SKM-1 (cell line): ENCODE results near the gene DYNC2LI1.
"Not testable (repeated sequence)": the region's sequence is repeated elsewhere in the genome, so short reads cannot be mapped to it uniquely, and the experiment has no call there.

ENCODE experiments used
- DNase-seq: peaks from one replicate; lab custom pipeline; 2025; ENCODE audit not compliant: unreplicated experiment; lab: John Stamatoyannopoulos, UW

The DYNC2LI1 gene

DNA sequence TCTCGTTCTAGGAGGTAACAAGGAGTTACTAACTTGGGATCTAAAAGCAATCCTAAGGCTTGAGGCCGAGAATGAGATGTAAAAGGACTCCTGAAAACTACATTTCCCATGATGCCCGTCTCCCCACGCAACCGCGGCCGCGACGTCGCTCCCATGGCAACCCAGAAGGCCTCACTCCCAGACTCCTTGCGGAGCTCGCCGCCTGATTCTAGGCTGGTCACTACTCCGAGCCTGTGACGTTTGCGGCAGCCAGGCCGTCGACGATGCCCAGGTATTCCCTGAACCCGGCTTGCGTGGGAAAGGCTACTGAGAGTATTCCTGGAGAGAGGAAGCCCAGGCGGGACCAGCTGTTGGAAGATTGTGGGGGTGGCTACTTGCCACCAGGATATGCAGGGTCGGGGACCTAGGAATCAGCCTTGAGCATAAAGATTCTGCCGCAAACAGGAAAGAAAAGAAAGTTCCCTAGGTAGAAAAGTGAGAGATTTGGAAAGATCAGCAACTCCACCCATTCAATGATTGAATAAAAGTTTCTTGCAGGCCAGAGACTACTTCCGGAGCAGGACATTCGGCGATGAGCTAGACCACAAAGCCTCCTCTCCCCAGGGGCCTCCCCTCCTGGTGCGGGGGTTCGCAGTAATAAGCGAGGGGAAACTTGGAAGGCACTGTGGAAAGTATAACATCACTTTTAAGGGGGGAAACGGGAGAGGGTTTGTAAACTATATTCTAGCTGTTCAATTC lies at the start of gene DYNC2LI1:
Gene DYNC2LI1, plus strand, starts transcription at position 164 of the 738 bp plus-strand sequence. Its CDS starts 100 bp downstream, at position 264.
- peak; percentile 83 for DNase-seq

DNA sequence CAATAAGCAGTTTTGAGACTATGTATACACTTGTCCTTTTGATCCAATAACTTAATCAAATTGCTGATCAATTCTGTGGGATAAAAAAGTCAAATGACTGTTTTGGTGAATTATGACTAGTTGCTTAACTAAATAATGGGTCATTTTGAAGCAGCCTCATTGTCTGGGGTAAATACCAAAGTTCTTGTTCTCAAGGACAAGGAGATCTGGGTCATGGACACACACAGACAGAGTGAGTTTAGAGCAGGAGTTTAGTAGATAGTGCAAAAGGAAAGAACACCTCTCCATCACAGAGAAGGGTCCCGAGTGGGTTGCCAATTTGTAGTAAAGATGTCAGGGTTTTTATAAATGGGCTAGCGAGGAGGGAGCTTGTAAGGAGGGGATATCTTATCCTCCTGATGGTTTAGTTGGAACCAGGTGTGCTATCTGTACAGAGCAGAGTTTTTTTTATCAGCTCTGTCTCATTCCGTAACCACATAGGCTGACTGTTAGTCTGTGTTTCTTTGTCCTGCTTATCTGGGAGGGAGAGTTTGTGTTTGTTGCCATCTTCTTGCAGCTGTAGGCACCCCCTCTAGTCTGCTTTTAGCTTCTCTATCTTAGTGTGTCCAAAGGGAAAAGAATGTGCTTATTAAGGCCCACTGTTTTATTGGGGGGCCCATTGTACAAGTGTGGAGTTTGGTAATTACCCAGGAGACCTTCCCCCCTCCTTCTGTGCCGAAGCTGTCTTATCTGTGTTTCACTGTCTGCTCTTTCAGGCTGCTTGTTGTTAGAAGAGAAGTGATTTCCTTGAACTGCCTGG lies 48.9 kb upstream of the DYNC2LI1 start:
- no peak for DNase-seq

DNA sequence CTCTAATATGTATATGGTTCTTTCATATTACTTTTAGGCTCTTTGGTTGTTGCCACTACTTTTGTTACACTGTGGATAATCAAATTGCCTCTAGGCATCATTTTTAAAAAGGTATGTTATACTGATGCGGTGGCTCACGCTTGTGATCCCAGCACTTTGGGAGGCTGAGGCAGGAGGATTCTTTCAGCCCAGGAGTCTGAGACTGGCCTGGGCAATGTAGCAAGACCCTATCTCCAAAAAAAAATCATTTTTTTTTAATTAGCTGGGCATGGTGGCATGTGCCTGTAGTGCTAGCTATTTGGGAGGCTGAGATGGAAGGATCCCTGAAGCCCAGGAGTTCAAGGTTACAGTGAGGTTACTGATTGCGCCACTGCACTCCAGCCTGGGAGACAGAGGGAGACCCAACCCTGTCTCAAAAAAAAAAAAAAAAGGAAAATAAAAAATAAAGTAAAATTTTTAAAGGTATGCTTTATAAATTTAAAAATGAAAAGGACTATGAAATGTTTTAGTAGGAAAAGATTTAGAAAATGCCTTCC lies 48.1 kb upstream of the DYNC2LI1 start:
- no peak for DNase-seq

DNA sequence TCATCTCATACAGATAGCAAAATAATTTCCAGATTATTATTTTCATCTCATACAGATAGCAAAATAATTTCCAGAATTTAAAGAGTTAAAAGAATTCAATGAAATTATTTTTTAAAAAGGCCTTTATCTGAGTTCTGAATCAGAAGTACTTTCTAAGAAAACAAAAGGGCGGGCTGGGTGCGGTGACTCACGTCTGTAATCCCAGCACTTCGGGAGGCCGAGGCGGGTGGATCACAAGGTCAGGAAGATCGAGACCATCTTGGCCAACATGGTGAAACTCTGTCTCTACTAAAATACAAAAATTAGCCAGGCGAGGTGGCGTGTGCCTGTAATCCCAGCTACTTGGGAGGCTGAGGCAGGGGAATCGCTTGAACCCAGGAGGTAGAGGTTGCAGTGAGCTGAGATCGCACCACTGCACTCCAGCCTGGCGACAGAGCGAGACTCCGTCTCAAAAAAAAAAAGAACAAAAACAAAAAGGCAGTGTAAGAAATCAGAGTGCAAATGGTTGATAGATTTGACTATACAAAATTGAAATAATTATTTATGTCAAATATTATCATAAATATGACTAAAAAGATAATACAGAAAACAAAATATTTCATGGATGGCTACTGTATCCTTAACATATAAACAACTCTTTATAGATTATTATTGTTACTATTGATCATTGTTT lies 46.7 kb upstream of the DYNC2LI1 start:
- DNase-seq = not testable (repeated sequence)

DNA sequence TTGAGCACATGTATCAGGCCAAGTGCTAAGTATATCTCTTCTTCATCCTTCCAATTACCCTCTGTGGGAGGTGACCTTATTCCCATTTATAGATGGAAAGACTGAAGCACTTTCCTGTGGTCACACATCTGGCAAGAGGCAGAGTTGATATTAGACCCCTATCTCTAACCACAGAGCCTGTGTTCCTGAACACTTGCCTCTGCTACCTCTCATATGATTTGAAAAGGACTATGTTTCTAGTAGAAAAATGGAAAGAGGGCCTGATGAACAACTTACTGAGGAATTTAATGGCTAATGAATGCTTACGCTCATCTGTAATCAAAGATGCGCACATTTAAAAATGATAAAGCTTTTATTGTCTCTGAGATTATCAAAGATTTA lies 46.2 kb upstream of the DYNC2LI1 start:
- no peak for DNase-seq

DNA sequence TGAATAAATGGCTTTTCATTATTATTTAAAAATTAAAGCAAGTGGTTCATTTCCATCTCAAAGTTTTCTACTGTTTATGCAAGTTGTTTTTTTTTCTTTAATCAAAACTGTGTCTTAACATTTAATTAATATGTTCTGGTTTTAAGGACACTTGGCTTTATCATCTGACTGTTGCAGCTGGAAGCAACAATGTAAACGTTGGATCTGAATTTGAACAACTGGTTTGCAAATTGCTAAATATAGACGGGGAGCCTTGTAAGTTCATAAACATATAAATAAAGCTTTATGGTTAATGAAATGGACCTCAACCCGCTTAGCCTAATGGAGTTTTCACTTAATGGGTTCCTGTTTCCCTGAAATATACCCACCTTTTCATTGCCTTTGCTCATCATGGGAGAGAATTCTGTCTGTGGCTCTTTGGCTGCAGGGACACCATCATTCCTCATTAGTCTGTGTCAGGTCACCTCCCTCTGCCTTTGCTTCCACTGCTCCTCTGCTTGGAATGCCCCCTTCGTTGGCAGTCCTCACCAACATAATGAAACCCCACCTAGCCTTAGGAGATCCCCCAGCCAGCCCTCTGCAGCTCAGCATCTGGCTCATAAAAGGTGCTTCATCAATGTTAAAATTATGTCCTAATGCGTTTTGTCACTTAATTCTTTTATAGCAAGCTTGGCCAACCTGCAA lies 44.2 kb upstream of the DYNC2LI1 start:
- DNase-seq = no peak

DNA sequence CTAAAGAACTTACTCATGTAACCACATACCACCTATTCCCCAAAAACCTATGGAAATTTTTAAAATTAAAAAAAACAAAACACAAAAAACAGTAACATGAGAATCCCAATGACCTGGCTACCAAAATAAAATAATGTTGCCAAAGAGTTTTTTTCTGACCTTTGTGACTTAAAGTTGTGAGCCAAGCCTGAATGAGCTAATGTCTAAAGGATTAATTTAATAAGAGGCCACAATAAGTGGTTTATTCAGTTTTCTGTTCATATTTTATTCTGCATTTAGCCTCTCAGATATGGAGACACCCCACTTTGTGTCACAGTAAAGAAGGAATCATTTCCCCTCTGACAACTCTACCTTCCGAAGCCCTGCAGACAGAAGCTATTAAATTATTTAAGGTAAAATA lies 42.6 kb upstream of the DYNC2LI1 start:
- DNase-seq = no peak

DNA sequence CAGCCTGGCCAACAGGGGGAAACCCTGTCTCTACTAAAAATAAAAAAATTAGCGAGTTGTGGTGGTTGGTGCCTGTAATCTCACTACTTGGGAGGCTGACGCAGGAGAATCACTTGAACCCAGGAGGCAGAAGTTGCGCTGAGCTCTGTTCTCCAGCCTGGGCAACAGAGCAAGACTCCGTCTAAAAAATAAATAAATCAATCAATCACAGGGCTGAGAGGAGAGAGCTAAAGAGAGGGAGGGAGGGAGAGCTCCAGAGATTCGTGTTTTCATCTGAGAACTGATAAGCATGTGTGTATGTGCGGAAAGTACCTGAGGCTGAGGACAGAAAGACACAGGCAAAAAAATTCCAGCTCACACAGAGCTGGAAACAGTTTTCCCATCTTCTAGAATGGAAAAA lies 37.2 kb upstream of the DYNC2LI1 start:
- no peak for DNase-seq

DNA sequence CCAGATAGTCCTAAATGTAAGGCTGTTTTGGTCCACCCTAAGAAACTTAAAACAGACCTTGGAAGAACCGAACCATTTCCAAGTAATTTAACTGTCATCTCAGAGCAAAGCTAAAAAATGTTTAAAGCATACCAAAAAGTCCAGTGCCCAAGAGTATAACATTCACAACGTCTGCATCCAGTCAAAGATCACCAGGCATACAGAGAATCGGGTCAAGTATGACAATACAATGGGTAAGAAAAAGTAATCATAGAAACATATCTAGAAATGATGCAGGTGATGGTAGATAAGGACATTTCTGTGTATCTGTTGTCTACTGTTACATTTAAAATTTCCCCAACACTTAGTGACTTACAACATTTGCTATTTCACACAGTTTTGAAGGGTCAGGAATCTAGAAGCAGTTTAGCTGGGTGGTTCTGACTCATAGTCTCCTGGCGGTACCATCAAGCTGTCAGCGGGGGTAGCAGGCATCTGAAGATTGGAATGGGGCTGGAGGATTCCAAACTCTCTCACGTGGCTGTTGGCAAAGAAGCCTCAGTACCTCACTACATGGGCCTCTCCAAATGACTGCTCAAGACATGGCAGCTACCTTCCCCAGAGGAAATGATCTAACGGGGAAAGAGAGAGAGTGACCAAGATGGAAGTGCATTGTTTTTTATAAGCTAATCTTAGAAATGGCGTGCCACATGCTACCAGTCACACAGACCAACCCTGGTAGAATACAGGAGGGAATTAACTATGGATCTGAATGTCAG lies 36.6 kb upstream of the DYNC2LI1 start:
- DNase-seq = no peak

DNA sequence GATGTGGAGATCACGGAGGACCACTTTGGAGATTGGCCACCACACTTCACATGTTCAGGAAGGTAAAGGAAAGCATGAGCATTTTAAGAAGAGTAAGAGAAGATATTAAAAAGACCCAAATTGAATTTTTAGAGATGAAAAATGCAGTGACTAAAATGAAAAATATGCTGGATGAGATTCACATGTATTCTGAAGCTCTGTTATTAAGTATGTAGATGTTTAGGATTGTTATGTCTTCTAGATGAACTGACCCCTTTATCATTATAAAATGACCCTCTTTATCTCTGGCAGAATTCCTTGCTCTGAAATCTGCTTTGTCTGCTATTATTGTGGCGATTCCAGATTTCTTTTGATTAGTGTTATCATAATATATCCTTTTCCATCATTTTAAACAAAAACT lies 36.0 kb upstream of the DYNC2LI1 start:
- DNase-seq = no peak

DNA sequence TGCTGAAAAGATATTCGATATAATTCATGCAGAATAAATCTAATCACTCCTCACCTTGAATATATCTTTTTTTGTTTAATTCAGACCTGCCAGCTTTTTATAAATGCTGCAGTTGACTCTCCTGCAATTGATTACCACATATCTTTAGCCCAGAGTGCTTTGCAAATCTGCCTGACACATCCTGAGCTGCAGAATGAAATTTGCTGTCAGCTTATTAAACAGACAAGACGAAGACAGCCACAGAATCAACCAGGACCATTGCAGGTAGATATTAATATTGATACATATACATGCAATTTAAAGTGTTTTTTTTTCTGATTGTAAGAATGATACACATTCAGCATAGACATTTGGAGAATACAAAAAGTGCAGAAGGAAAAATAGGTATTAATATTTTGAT lies 35.6 kb upstream of the DYNC2LI1 start:
- no peak for DNase-seq

DNA sequence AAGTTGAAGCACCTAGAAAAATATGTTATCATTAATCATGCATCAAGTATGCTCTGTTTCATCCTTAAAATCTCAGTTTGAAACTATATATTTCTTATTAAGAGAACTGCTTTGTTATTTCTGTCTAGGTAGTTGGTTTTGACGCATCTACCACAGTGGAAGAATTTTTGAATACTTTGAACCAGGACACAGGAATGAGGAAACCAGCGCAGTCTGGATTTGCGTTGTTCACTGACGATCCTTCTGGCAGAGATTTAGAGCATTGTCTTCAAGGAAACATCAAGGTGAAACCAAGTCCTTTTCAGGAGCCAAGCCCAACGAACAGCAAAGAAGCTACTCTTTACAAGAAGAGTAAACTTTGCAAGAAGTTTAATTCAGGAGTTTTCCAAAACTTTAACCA lies 30.1 kb upstream of the DYNC2LI1 start:
- no peak for DNase-seq

DNA sequence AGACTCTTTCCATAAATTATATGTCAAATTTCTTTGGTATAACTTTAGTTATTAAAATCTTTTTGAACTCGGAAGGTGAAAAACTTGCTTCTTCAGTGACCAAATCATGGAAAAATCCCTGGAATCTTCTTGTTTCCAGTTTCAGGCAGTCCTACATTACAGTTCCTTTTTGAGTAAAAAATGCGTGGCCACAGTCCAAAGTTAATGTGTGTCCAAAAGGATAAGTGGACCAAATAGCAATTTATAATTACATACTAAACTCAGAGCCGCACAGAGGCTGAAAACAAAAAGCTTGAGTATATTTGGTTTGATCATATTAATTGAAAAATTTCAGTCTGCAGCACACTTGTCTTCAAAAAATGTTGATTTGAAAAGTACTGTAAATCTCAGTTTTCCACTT lies 28.4 kb upstream of the DYNC2LI1 start:
- no peak for DNase-seq

DNA sequence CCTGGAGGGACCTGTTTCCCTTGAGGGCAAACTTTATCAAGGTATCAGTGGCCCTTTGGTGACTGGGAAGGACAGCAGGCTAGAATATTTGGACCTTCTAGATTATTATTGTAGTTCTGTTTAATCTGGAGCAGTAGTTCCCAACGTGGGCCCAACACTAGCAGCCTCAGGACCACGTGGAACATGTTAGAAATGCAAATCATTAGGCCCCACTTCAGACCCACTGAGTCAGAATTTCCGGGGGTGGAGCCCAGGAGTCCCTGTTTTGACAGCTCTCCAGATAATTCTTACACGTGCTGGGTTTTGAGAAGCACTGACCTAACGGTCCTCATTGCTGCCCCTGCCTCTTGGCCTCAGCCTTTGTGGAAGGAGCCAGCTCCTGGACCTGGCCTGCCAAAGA lies 25.5 kb upstream of the DYNC2LI1 start:
- no peak for DNase-seq

DNA sequence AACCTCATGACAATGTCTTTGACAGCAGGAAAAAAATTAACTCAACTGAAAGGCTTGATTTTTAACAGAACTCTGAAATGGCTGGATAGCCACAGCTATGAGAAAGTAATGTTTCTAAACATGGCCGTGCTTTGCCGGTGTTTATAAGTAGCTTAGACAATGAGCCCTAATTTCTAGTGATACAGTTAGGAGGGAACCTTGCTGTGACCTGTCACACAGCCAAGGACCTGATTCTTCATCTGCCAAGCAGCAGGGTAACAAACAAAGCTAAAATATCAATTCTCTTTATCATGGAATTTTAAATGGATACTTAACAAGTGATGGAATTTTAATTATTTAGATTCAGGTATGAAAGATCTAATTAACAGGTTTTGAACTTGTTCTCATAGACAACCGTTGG lies 24.3 kb upstream of the DYNC2LI1 start:
- DNase-seq = no peak

DNA sequence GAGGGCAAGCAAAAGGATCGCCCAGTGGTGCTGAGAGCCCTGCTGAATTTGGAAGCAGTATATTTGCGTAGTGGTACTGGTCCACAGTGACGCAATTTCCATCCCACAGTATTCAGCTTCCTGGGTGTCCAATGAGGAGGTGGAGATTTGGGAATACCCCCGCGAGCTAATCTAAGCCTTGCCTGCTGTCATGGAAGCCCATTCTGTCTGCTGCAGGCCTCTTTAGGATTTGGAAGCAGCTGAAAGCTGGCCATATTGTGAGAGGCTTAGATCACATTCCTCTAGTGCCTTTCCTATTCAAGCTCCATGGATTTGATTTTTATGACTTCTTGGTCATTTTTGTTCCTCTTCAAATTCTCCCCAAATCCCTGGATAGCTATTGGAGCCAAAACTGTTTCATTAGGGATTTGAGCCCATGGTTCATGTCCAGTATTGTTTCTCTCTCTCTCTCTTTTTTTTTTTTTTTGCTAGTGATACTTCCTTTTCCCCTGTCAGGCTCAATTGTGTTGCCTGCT lies 22.3 kb upstream of the DYNC2LI1 start:
- DNase-seq = no peak

DNA sequence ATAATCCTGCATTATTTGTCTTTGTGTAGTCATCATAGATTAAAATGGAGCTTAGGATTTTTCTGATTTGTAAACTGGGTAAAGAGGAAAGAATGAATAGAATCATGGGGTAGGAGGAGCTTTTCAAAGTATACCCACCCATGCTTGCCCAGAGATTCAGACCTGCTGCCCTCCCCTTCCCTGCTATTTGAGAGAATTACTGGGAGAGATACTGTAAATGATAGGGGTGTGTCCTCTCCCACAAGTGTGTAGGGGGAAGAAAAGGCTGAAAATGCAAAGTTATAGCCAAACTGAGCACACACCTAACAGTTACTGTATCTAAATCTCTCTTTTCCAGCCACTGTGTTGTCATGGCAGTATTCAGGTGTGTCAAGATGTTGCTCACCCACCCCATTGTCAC lies 21.5 kb upstream of the DYNC2LI1 start:
- no peak for DNase-seq

DNA sequence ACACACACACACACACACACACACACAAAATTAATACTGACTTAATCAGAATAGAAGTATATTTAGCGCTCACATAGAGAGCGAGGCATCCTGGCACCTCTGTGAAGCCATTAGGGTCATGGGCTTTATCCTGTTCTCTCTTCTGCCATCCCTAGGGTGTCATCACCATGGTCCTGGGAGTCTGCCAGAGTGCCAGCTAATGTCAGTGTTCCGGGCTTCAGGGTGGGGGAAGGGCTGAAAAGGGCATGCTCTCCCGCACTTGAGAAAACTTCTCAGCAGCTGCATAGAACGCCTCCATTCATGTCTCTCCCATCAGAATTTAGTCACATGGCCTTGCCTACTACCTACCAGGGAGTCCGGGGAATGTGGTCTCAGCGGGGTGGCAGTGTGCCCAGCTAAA lies 19.7 kb upstream of the DYNC2LI1 start:
- DNase-seq = no peak

DNA sequence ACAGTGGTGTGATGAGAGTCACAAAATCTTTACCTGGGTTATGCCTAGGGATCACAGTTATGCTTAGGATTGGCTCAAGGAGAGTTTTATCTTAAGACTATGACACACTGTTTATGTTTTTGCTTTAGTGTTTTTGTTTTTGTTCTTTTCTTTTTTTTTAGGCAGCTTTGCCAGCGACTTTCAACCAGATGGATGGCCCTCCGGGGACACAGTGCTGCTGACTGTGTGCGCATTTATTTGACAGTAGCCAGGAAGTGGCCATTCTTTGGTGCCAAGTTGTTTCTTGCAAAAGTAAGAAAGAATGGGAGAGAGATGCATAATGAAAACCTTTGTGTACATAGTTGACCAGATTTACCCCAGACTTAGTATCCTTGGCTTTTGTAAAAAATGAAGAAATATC lies 15.1 kb upstream of the DYNC2LI1 start:
- DNase-seq = no peak

DNA sequence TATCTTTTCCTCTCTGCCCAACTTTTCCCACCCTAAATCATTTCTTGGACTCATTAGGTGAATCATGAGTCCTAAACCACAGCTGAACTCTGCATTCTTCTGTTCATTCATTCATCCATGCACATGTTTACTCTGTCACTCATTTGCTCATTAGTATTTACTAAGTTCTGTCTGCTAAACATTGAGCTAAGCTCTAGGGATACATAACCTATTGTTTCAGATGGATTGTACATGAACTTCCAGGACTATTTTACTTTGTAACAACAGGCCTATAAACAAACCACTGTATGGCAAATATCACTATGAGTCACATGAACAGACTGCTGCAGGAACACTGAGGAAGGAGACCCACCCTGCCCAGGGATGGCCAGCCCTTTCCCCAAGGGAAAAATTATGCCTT lies 14.6 kb upstream of the DYNC2LI1 start:
- no peak for DNase-seq
